ENCODE data around the gene TRIM9.

TRIM9 gene

GRCh38 chr14:51041883-51042282 lies 53.0 kb downstream of the TRIM9 start:
- no peak for DNase-seq

- no peak for DNase-seq
Observed at GRCh38 chr14:51041108-51041531, 53.8 kb downstream of the TRIM9 start.

GRCh38 chr14:51039252-51039651 lies 55.7 kb downstream of the TRIM9 start:
- no peak for DNase-seq

- DNase-seq = no peak
Observed at GRCh38 chr14:51035611-51036192, 59.2 kb downstream of the TRIM9 start.

- DNase-seq = no peak
Observed at GRCh38 chr14:51028851-51029754, 65.8 kb downstream of the TRIM9 start.

- no peak for DNase-seq
Observed at GRCh38 chr14:51028361-51028760, 66.5 kb downstream of the TRIM9 start.

GRCh38 chr14:51024377-51024776 lies 70.5 kb downstream of the TRIM9 start:
- no peak for DNase-seq

GRCh38 chr14:51023964-51024363 lies 70.9 kb downstream of the TRIM9 start:
- no peak for DNase-seq

GRCh38 chr14:51022769-51023168 lies 72.1 kb downstream of the TRIM9 start:
- DNase-seq = no peak

GRCh38 chr14:51020024-51020710 lies 74.7 kb downstream of the TRIM9 start:
- no peak for DNase-seq

- DNase-seq = no peak
Observed at GRCh38 chr14:51019089-51019488, 75.8 kb downstream of the TRIM9 start.

- no peak for DNase-seq
Observed at GRCh38 chr14:51018521-51018920, 76.4 kb downstream of the TRIM9 start.

GRCh38 chr14:51014625-51015024 lies 80.3 kb downstream of the TRIM9 start:
- DNase-seq = no peak

GRCh38 chr14:51014086-51014485 lies 80.8 kb downstream of the TRIM9 start:
- DNase-seq = no peak

- no peak for DNase-seq
Observed at GRCh38 chr14:51012055-51012454, 82.8 kb downstream of the TRIM9 start.

GRCh38 chr14:51008446-51008845 lies 86.5 kb downstream of the TRIM9 start:
- no peak for DNase-seq

- peak in 1 of 2 donors; percentile 27 for DNase-seq
Observed at GRCh38 chr14:51006781-51007211, 88.1 kb downstream of the TRIM9 start.

GRCh38 chr14:51006324-51006723 lies 88.6 kb downstream of the TRIM9 start:
- no peak for DNase-seq

GRCh38 chr14:51004801-51005526 lies 89.9 kb downstream of the TRIM9 start:
- DNase-seq = no peak

- no peak for DNase-seq
Observed at GRCh38 chr14:51004352-51004800, 90.5 kb downstream of the TRIM9 start.

- DNase-seq = no peak
Observed at GRCh38 chr14:51002406-51002999, 92.4 kb downstream of the TRIM9 start.

GRCh38 chr14:51000566-51000965 lies 94.3 kb downstream of the TRIM9 start:
- no peak for DNase-seq

- no peak for DNase-seq
Observed at GRCh38 chr14:50999726-51000125, 95.2 kb downstream of the TRIM9 start.

All from bone marrow (tissue), 2 donors.